OCI-LY3 (cell line): Measurements from ENCODE around the gene UCN2.

ENCODE experiments used
- CTCF ChIP-seq: fragments of 200-600, 300-600 bp; sonication (generic); IDR thresholded peaks from 2 replicates; pipeline ENCODE4 v1.5.1; 2014; ENCODE audit warnings: antibody characterized with exemption, low read length, low read depth
- EZH2phosphoT487 ChIP-seq: fragments of 200-600 bp; shearing (Covaris generic); IDR thresholded peaks from 2 replicates; pipeline ENCODE4 v1.6.1; 2018; ENCODE audit warnings: antibody characterized with exemption, mixed run types, low read depth

- TF ChIP-seq CTCF (no peak), EZH2phosphoT487 (no peak)
Observed at GRCh38 chr3:48528754-48529153, 34.8 kb downstream of the UCN2 start.
